ENCODE data around the gene A1BG. TPM values are rescaled to one million over a fixed set of nuclear protein-coding genes. Genes with fewer than 3 reads are reported as not detected.

Gene A1BG
- total and polyA plus RNA-seq, 2 of the 8 experiments (the other 6 are each of a cell fraction or from before 2014, with no cell fraction given): 20.8 to 69.6 TPM

GRCh38 chr19:58354478-58355030, 1.3 kb upstream of the A1BG start (continued):
- TF ChIP-seq ATF2 (IDR thresholded peaks at IDR 0.05; ENCODE audit: low read length) (no peak), GTF2F1 (IDR thresholded peaks at IDR 0.05; ENCODE audit: borderline replicate concordance, low read depth, low read length) (no peak), NANOG (IDR thresholded peaks at IDR 0.05; ENCODE audit: insufficient read depth, low read depth, low read length, poor library complexity, severe bottlenecking) (no peak), EGR1 (IDR thresholded peaks at IDR 0.05; ENCODE audit: borderline replicate concordance, low read depth, low read length) (no peak), GABPA (IDR thresholded peaks at IDR 0.05; ENCODE audit: borderline replicate concordance, insufficient read depth, low read length) (no peak), TBP (IDR thresholded peaks at IDR 0.05; ENCODE audit: low read depth, low read length) (no peak), CHD1 (IDR thresholded peaks at IDR 0.05; ENCODE audit: low read depth, low read length) (no peak)
